Sciatic nerve (tissue), 2 donors: ENCODE measurements around the gene CSF3. TPM values are rescaled to one million over a fixed set of nuclear protein-coding genes. Genes with fewer than 3 reads are reported as not detected.

Experiments used
- ATAC-seq: fragments of 200-7000 bp; cut with Tn5 transposase; one replicate; pipeline ENCODE4 v1.9.1; 2020; ENCODE audit warnings: mild to moderate bottlenecking, moderate library complexity
- DNase-seq: peaks from one replicate; pipeline ENCODE4 v3.0.0-alpha.2; 2020; ENCODE audit warnings: low spot score
- intact Hi-C: fragments of 100-400 bp; cut with DNase I; formaldehyde crosslinking; loops from one replicate; pipeline ENCODE4 v1.14.2; 2022
- total RNA-seq: library from RNA; stranded (reverse); fragmentation: NEBNext Ultra II Directional; extraction: Animal tissue kit (Norgen Biotek cat#: 25700); gene quantifications from one replicate; pipeline ENCODE4 v1.2.1, GENCODE V29; 2021
- donor health status: DM: no; HTN: no; CAD: no.
- donor health status: DM: no; HTN: no; CAD: no.

The CSF3 gene
- total RNA-seq, 1 donor from 2014 or later, result 2.3 TPM

GRCh38 chr17:40035162-40035559, 19.9 kb downstream of the CSF3 start:
- intact Hi-C loops, result no loop called here
- DNase-seq (no peak), ATAC-seq (no peak)

- intact Hi-C loops, result no loop called here
- DNase-seq, result no peak
- peak; percentile 97 for ATAC-seq
Observed at GRCh38 chr17:40038882-40039513, 23.8 kb downstream of the CSF3 start.

- intact Hi-C loops, result no loop called here
- ATAC-seq, result no peak
- no peak for DNase-seq
Observed at GRCh38 chr17:40041196-40041595, 26.0 kb downstream of the CSF3 start.

- no peak for DNase-seq
Observed at GRCh38 chr17:40056379-40057015, 41.3 kb downstream of the CSF3 start.

GRCh38 chr17:40058186-40058784, 43.0 kb downstream of the CSF3 start:
- intact Hi-C loops, result no loop called here
- DNase-seq (no peak), ATAC-seq (peak; percentile 35)

More at GRCh38 chr17:40056379-40057015, 41.3 kb downstream of the CSF3 start:
- intact Hi-C loops, result no loop called here
- ATAC-seq, result no peak

- intact Hi-C loops, result no loop called here
- DNase-seq, result no peak
- ATAC-seq, result no peak
Observed at GRCh38 chr17:40058865-40059264, 43.6 kb downstream of the CSF3 start.

GRCh38 chr17:40059729-40060475, 44.7 kb downstream of the CSF3 start:
- DNase-seq (no peak), ATAC-seq (no peak)
- intact Hi-C loops, result no loop called here

- no peak for ATAC-seq
- intact Hi-C loops, result no loop called here
- DNase-seq, result no peak
Observed at GRCh38 chr17:40060887-40061608, 45.8 kb downstream of the CSF3 start.

GRCh38 chr17:40061609-40062038, 46.4 kb downstream of the CSF3 start:
- DNase-seq (no peak), ATAC-seq (no peak)
- intact Hi-C loops, result no loop called here

- DNase-seq, result peak; percentile 85
- ATAC-seq, result peak; percentile 56
- intact Hi-C loops, result no loop called here
Observed at GRCh38 chr17:40062329-40063186, 47.3 kb downstream of the CSF3 start, which contains the start of gene THRA. Gene THRA (plus strand): TSS chr17:40062965. CDS start chr17:40074489, 11,524 bp downstream.

- DNase-seq (peak; percentile 76), ATAC-seq (peak; percentile 4)
- intact Hi-C loops, result no loop called here
Observed at GRCh38 chr17:40063187-40063771, 48.0 kb downstream of the CSF3 start.

GRCh38 chr17:40063901-40064531, 48.8 kb downstream of the CSF3 start:
- intact Hi-C loops, result no loop called here
- no peak for DNase-seq
- ATAC-seq, result no peak

GRCh38 chr17:40064971-40065768, 49.9 kb downstream of the CSF3 start:
- DNase-seq, result no peak
- ATAC-seq, result no peak
- intact Hi-C loops, result no loop called here

GRCh38 chr17:40065769-40066510, 50.7 kb downstream of the CSF3 start:
- DNase-seq (no peak), ATAC-seq (no peak)
- intact Hi-C loops, result no loop called here
